Measurements from ENCODE around the gene ENAM.

Gene ENAM

GRCh38 chr4:70628444-70628843 is at the start of gene ENAM:
Gene ENAM, plus strand, starts transcription at chr4:70628744. Its CDS starts 757 bp downstream, at chr4:70629501.
- in situ Hi-C loops (cut with MboI; ENCODE audit: low sequenced_read_pairs) = no loop called here

- in situ Hi-C loops (cut with MboI; ENCODE audit: low sequenced_read_pairs) = no loop called here
Measured at GRCh38 chr4:70581980-70582379, 46.6 kb upstream of the ENAM start.

GRCh38 chr4:70583952-70584834 is 44.4 kb upstream of the ENAM start:
- in situ Hi-C loops (cut with MboI; ENCODE audit: low sequenced_read_pairs) = no loop called here

- in situ Hi-C loops (cut with MboI; ENCODE audit: low sequenced_read_pairs) = no loop called here
Measured at GRCh38 chr4:70586841-70587240, 41.7 kb upstream of the ENAM start.

GRCh38 chr4:70589785-70590184 is 38.8 kb upstream of the ENAM start:
- in situ Hi-C loops (cut with MboI; ENCODE audit: low sequenced_read_pairs) = no loop called here

GRCh38 chr4:70591955-70592582 is 36.5 kb upstream of the ENAM start, which contains the start of gene AMBN:
Gene AMBN, plus strand, starts transcription at chr4:70592256. Its CDS starts 103 bp downstream, at chr4:70592359.
- in situ Hi-C loops (cut with MboI; ENCODE audit: low sequenced_read_pairs) = no loop called here

GRCh38 chr4:70594196-70594595 is 34.3 kb upstream of the ENAM start:
- in situ Hi-C loops (cut with MboI; ENCODE audit: low sequenced_read_pairs) = no loop called here

GRCh38 chr4:70600305-70600704 is 28.2 kb upstream of the ENAM start:
- in situ Hi-C loops (cut with MboI; ENCODE audit: low sequenced_read_pairs) = no loop called here

GRCh38 chr4:70600977-70601376 is 27.6 kb upstream of the ENAM start:
- in situ Hi-C loops (cut with MboI; ENCODE audit: low sequenced_read_pairs) = no loop called here

GRCh38 chr4:70601422-70602039 is 27.0 kb upstream of the ENAM start:
- in situ Hi-C loops (cut with MboI; ENCODE audit: low sequenced_read_pairs) = no loop called here

- in situ Hi-C loops (cut with MboI; ENCODE audit: low sequenced_read_pairs) = no loop called here
Measured at GRCh38 chr4:70603856-70604255, 24.7 kb upstream of the ENAM start.

GRCh38 chr4:70606459-70606858 is 22.1 kb upstream of the ENAM start:
- in situ Hi-C loops (cut with MboI; ENCODE audit: low sequenced_read_pairs) = no loop called here

- in situ Hi-C loops (cut with MboI; ENCODE audit: low sequenced_read_pairs) = no loop called here
Measured at GRCh38 chr4:70607334-70607853, 21.1 kb upstream of the ENAM start.

GRCh38 chr4:70608324-70608723 is 20.2 kb upstream of the ENAM start:
- in situ Hi-C loops (cut with MboI; ENCODE audit: low sequenced_read_pairs) = no loop called here

- in situ Hi-C loops (cut with MboI; ENCODE audit: low sequenced_read_pairs) = no loop called here
Measured at GRCh38 chr4:70613306-70614183, 15.0 kb upstream of the ENAM start.

- in situ Hi-C loops (cut with MboI; ENCODE audit: low sequenced_read_pairs) = no loop called here
Measured at GRCh38 chr4:70614184-70614555, 14.4 kb upstream of the ENAM start.

- in situ Hi-C loops (cut with MboI; ENCODE audit: low sequenced_read_pairs) = no loop called here
Measured at GRCh38 chr4:70619288-70619687, 9.3 kb upstream of the ENAM start.

GRCh38 chr4:70619778-70620177 is 8.8 kb upstream of the ENAM start:
- in situ Hi-C loops (cut with MboI; ENCODE audit: low sequenced_read_pairs) = no loop called here

- in situ Hi-C loops (cut with MboI; ENCODE audit: low sequenced_read_pairs) = no loop called here
Measured at GRCh38 chr4:70623323-70623722, 5.2 kb upstream of the ENAM start.

GRCh38 chr4:70624226-70624793 is 4.2 kb upstream of the ENAM start:
- in situ Hi-C loops (cut with MboI; ENCODE audit: low sequenced_read_pairs) = no loop called here

Measured in hTERT RPE-1 (cell line).